B cell (primary cell): ENCODE measurements around the gene LBHD1. TPM values are rescaled to one million over a fixed set of nuclear protein-coding genes. Genes with fewer than 3 reads are reported as not detected.
"Not testable (repeated sequence)": the region's sequence is repeated elsewhere in the genome, so short reads cannot be mapped to it uniquely, and the experiment has no call there.

Experiments used
- ATAC-seq: fragments of 200-7000 bp; cut with Tn5 transposase; one replicate; pipeline ENCODE4 v1.10.0; 2021; ENCODE audit warnings: low read depth, mild to moderate bottlenecking, moderate number of reproducible peaks, moderate library complexity
- CTCF ChIA-PET: fragments of 350-600 bp; sonication (Branson Sonifier 250); formaldehyde crosslinking; loops from one replicate; lab custom pipeline; 2021; ENCODE audit warnings: antibody characterized with exemption, inconsistent platforms; lab: Charles Lee
- POLR2A ChIA-PET: fragments of 350-600 bp; sonication (Branson Sonifier 250); formaldehyde crosslinking; loops from one replicate; lab custom pipeline; 2021; ENCODE audit warnings: antibody characterized with exemption; lab: Charles Lee
- DNase-seq: peaks from one replicate; pipeline ENCODE4 v3.0.0; 2013
- H2AFZ ChIP-seq: 2 replicates; pipeline ENCODE4 v1.6.1; 2012; ENCODE audit warnings: mild to moderate bottlenecking, low read depth, low read length; ENCODE audit not compliant: insufficient read depth, poor library complexity, severe bottlenecking
- H3K27ac ChIP-seq, 2 donors: 1 replicate in 1 of 2; 2 replicates in 1 of 2; pipeline ENCODE4 v1.5.1; 2012 to 2013; ENCODE audit warnings: low read length in 2 of 2, mild to moderate bottlenecking in 2 of 2, moderate library complexity in 1 of 2
- H3K27me3 ChIP-seq, 4 experiments: fragments of 200-600 bp in 1 of 4; sonication (generic) in 1 of 4; replicated peaks in 1 of 4; 1 replicate in 2 of 4; 2 replicates in 2 of 4; pipeline versions ENCODE4 v1.6.1 to v1.7.0; 2013 to 2016; ENCODE audit warnings: low read length in 3 of 4, mild to moderate bottlenecking in 2 of 4, mixed read lengths in 1 of 4, moderate library complexity in 1 of 4; ENCODE audit not compliant: insufficient read depth in 4 of 4, control insufficient read depth in 3 of 4; ENCODE audit errors: control extremely low read depth in 1 of 4
- H3K36me3 ChIP-seq, 2 experiments: replicated peaks in 1 of 2; 1 replicate in 1 of 2; 2 replicates in 1 of 2; pipeline versions ENCODE4 v1.6.1 to v1.7.1; 2013; ENCODE audit warnings: low read length in 1 of 2; ENCODE audit not compliant: insufficient read depth in 2 of 2, control insufficient read depth in 1 of 2; ENCODE audit errors: control extremely low read depth in 1 of 2, extremely low read depth in 1 of 2
- H3K4me1 ChIP-seq, 2 donors: fragments of 200-600 bp in 1 of 2; sonication (generic) in 1 of 2; 1 replicate in 1 of 2; 2 replicates in 1 of 2; pipeline versions ENCODE4 v1.5.1 to v1.6.1; 2013 to 2017; ENCODE audit warnings: low read length in 2 of 2; ENCODE audit not compliant: control insufficient read depth in 2 of 2, insufficient read depth in 2 of 2
- H3K4me2 ChIP-seq: replicated peaks from 2 replicates; pipeline ENCODE3; 2012; ENCODE audit warnings: mild to moderate bottlenecking, low read depth, low read length; ENCODE audit not compliant: poor library complexity, severe bottlenecking
- H3K4me3 ChIP-seq, 5 experiments: fragments of 200-600 bp in 1 of 5; sonication (generic) in 1 of 5; 1 replicate in 3 of 5; 2 replicates in 2 of 5; pipeline versions ENCODE4 v1.5.1 to v1.7.0; 2011 to 2016; ENCODE audit warnings: low read length in 4 of 5, mild to moderate bottlenecking in 4 of 5, low read depth in 2 of 5, control low read depth in 1 of 5, moderate library complexity in 1 of 5; ENCODE audit not compliant: insufficient read depth in 1 of 5; ENCODE audit errors: control extremely low read depth in 1 of 5, extremely low read depth in 1 of 5
- H3K79me2 ChIP-seq: fragments of 200-600 bp; sonication (generic); one replicate; pipeline ENCODE4 v1.6.0; 2016; ENCODE audit warnings: low read length; ENCODE audit not compliant: control insufficient read depth, insufficient read depth
- H3K9ac ChIP-seq: fragments of 200-600 bp; sonication (generic); 2 replicates; pipeline ENCODE4 v1.6.1; 2017; ENCODE audit warnings: mild to moderate bottlenecking, low read length, moderate library complexity
- H3K9me3 ChIP-seq, 3 donors: one replicate each; pipeline versions ENCODE4 v1.6.1 to v1.7.1; 2013; ENCODE audit warnings: low read length in 2 of 3; ENCODE audit not compliant: control insufficient read depth in 2 of 3, insufficient read depth in 1 of 3; ENCODE audit errors: control extremely low read depth in 1 of 3
- H4K20me1 ChIP-seq: 2 replicates; pipeline ENCODE4 v1.6.0; 2012; ENCODE audit warnings: mild to moderate bottlenecking, low read length; ENCODE audit not compliant: insufficient read depth, control insufficient read depth, poor library complexity, severe bottlenecking
- H3K27ac Mint-ChIP-seq: one replicate; pipeline ENCODE4 v1.8.0; 2021; ENCODE audit warnings: mixed read lengths
- H3K27me3 Mint-ChIP-seq: one replicate; pipeline ENCODE4 v1.8.0; 2021; ENCODE audit warnings: mixed read lengths
- H3K4me1 Mint-ChIP-seq: one replicate; pipeline ENCODE4 v1.8.0; 2021; ENCODE audit warnings: mixed read lengths
- H3K4me3 Mint-ChIP-seq: one replicate; pipeline ENCODE4 v1.8.0; 2021; ENCODE audit warnings: mixed read lengths
- H3K9me3 Mint-ChIP-seq: one replicate; pipeline ENCODE4 v1.8.0; 2022; ENCODE audit warnings: mixed read lengths; ENCODE audit not compliant: insufficient read depth
- EZH2 ChIP-seq: IDR thresholded peaks from 2 replicates; pipeline ENCODE4 v1.6.1; 2012; ENCODE audit warnings: borderline replicate concordance, low read depth, mild to moderate bottlenecking, moderate library complexity, low read length; ENCODE audit not compliant: insufficient read depth, poor library complexity, severe bottlenecking
- WGBS: methylation state at CpG from one replicate; pipeline ENCODE4 v1.1.5; 2013; ENCODE audit warnings: missing lambda C conversion rate; ENCODE audit not compliant: insufficient coverage; 5-methylcytosine and 5-hydroxymethylcytosine counted together
- intact Hi-C: fragments of 100-400 bp; cut with micrococcal nuclease; formaldehyde crosslinking; loops from one replicate; pipeline ENCODE4 v1.10.0; 2022
- polyA plus RNA-seq: library from polyadenylated mRNA; depleted of rRNA; stranded (reverse); fragments of >200 nt; gene quantifications from 2 replicates; pipeline ENCODE4 v1.2.3, GENCODE V29; 2012
- total RNA-seq, 2 donors: library from RNA; stranded (reverse); fragments of 120-200 nt in 1 of 2; gene quantifications; 1 replicate in 1 of 2; 2 replicates in 1 of 2; pipeline versions ENCODE4 v1.2.3 to v1.2.4, GENCODE V29; 2013 to 2022
- TF ChIP-seq, protein P1 (sequence below): fragments of 200-600 bp; IDR thresholded peaks from one replicate; pipeline ENCODE4 v1.8.0; 2022; ENCODE audit warnings: antibody characterized with exemption, mild to moderate bottlenecking

Gene LBHD1
- total and polyA plus RNA-seq, 2 donors (not counting 1 experiment from before 2014, with no cell fraction given), result 19.3 to 33.3 TPM

DNA sequence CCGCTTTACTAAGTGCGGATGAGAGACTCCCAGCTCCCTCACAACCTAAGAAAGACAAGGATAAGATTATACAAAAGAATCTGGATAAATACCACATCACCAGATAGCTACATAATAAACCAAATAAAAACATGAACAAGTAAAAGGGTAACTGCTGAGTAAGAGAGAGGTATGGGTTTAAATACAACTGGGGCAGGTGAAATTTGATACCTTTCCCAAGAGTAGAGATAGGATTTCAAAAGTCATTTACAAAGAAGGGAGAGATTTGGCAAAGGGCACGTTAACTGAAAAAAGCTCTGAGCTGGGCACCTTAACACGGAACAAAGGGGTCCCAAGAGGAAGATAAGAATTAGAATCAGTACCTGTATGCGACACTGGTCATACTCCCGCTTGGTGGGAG is 5.1 kb upstream of the LBHD1 start:
- Mint-ChIP-seq H3K27me3 (no peaks in the 10 kb centered on the region), H3K9me3 (no peaks in the 10 kb centered on the region), H3K4me1 (peaks cover 41% of the 10 kb centered on the region), H3K4me3 (peak overlapping the region; percentile 88), H3K27ac (peak overlapping the region; percentile 57)
- peaks cover 1 to 27% of the 10 kb centered on the region in 2 experiments for H3K36me3 ChIP-seq
- peaks cover 21 to 33% of the 10 kb centered on the region in 2 donors for H3K4me1 ChIP-seq
- ATAC-seq (no peak), DNase-seq (no peak)
- H3K27ac ChIP-seq, result peak overlapping the region in 1 of 2 donors; percentile 99
- H4K20me1 ChIP-seq, result peaks cover 5% of the 10 kb centered on the region
- no peak overlapping the region for H2AFZ ChIP-seq
- no peak overlapping the region for H3K4me2 ChIP-seq
- intact Hi-C loops, result no loop called here
- ChIA-PET POLR2A (interaction anchor here (0.6 to 1.9 kb wide), 3 partner anchors 10 to 84 kb away, joined by 3 to 6 read pairs (median 3); partner anchors contain the start of genes C11orf98 and CSKMT), CTCF (interaction anchor here (0.5 to 1.6 kb wide), 4 partner anchors 24 to 1249 kb away, joined by 3 to 5 read pairs (median 4); partner anchors contain the start of gene INTS5)
- TF ChIP-seq, protein P1, sequence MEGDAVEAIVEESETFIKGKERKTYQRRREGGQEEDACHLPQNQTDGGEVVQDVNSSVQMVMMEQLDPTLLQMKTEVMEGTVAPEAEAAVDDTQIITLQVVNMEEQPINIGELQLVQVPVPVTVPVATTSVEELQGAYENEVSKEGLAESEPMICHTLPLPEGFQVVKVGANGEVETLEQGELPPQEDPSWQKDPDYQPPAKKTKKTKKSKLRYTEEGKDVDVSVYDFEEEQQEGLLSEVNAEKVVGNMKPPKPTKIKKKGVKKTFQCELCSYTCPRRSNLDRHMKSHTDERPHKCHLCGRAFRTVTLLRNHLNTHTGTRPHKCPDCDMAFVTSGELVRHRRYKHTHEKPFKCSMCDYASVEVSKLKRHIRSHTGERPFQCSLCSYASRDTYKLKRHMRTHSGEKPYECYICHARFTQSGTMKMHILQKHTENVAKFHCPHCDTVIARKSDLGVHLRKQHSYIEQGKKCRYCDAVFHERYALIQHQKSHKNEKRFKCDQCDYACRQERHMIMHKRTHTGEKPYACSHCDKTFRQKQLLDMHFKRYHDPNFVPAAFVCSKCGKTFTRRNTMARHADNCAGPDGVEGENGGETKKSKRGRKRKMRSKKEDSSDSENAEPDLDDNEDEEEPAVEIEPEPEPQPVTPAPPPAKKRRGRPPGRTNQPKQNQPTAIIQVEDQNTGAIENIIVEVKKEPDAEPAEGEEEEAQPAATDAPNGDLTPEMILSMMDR, result no peak
- no peak for TF ChIP-seq EZH2
- no peak overlapping the region for H3K9ac ChIP-seq
- 100% methylated on average over 4 of the region's 6 CpGs for WGBS
- no peak overlapping the region for H3K4me3 ChIP-seq
- peaks cover 53% of the 10 kb centered on the region for H3K79me2 ChIP-seq
- no peaks in the 10 kb centered on the region for H3K9me3 ChIP-seq
- no peaks in the 10 kb centered on the region for H3K27me3 ChIP-seq

DNA sequence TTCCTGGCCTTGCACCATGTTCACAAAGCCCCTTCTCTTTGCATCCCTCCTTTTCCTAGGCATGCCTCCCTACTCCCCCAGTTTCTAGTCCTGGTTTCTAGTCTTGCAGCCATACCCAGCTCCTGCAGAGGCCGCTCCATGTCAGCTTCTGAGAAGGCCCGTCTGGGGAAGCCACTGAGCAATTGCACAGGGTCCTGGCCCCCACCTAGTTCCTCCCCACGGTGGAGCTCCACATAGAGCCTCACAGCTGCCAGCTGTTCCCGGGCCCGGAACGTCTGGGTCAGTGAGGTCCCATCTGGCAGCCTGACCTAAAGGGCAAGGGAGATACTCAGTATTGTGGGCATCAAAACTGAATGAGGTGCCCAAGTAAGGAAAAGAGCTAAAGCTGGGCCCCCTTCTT is 4.6 kb upstream of the LBHD1 start:
- TF ChIP-seq, protein P1, result no peak
- no peak for TF ChIP-seq EZH2
- Histone ChIP-seq H3K4me1 (peaks cover 22 to 35% of the 10 kb centered on the region in 2 donors), H3K27me3 (no peaks in the 10 kb centered on the region), H3K9ac (no peak overlapping the region), H3K79me2 (peaks cover 58% of the 10 kb centered on the region), H2AFZ (no peak overlapping the region), H3K27ac (peak overlapping the region in 1 of 2 donors; percentile 99), H3K9me3 (no peaks in the 10 kb centered on the region), H4K20me1 (peaks cover 5% of the 10 kb centered on the region), H3K4me2 (no peak overlapping the region), H3K36me3 (peaks cover 1 to 27% of the 10 kb centered on the region in 2 experiments), H3K4me3 (no peak overlapping the region)
- ChIA-PET CTCF (interaction anchor here (0.5 to 1.8 kb wide), 5 partner anchors 18 to 1249 kb away, joined by 3 to 5 read pairs (median 4); partner anchors contain the start of gene INTS5), POLR2A (interaction anchor here (0.6 to 1.9 kb wide), 4 partner anchors 10 to 85 kb away, joined by 3 to 6 read pairs (median 3); partner anchors contain the start of genes C11orf98, CSKMT and TUT1)
- H3K27me3 Mint-ChIP-seq, result no peaks in the 10 kb centered on the region
- H3K4me1 Mint-ChIP-seq, result peaks cover 44% of the 10 kb centered on the region
- H3K4me3 Mint-ChIP-seq, result peak overlapping the region; percentile 88
- H3K9me3 Mint-ChIP-seq, result no peaks in the 10 kb centered on the region
- intact Hi-C loops, result no loop called here
- no peak for DNase-seq
- no peak overlapping the region for H3K27ac Mint-ChIP-seq
- no peak for ATAC-seq
- 89% methylated on average over 3 of the region's 6 CpGs for WGBS

DNA sequence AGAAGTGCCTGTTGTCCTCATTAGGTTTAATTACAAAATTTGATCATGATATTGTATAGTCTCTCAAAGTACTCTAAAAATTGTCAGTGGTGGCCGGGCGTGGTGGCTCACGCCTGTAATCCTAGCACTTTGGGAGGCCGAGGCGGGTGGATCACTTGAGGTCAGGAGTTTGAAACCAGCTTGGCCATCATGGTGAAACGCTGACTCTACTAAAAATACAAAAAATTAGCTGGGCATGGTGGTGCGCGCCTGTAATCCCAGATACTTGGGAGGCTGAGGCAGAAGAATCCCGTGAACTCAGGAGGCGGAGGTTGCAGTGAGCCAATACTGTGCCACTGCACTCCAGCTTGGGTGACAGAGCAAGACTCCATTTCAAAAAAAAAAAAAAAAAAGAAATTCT is 3.3 kb upstream of the LBHD1 start:
- H3K4me2 ChIP-seq, H3K4me3 ChIP-seq, H3K4me3 Mint-ChIP-seq, H3K27ac ChIP-seq, H3K9me3 Mint-ChIP-seq, H2AFZ ChIP-seq, ATAC-seq, H3K9ac ChIP-seq, DNase-seq, H4K20me1 ChIP-seq, H3K27me3 ChIP-seq, H3K9me3 ChIP-seq, H3K27ac Mint-ChIP-seq, intact Hi-C loops, H3K27me3 Mint-ChIP-seq: not testable (repeated sequence)
- 100% methylated on average over 8 of the region's 10 CpGs for WGBS
- ChIA-PET CTCF (interaction anchor here (0.6 to 1.8 kb wide), 2 partner anchors 19 to 185 kb away, joined by 3 to 5 read pairs; no protein-coding TSS in a partner anchor), POLR2A (interaction anchor here (0.6 to 2.6 kb wide), 3 partner anchors 22 to 90 kb away, joined by 3 to 13 read pairs (median 4); partner anchors contain the start of genes INTS5 and TUT1)
- H3K4me1 Mint-ChIP-seq, result peaks cover 50% of the 10 kb centered on the region
- H3K4me1 ChIP-seq, result peaks cover 26 to 41% of the 10 kb centered on the region in 2 donors
- H3K79me2 ChIP-seq, result peaks cover 71% of the 10 kb centered on the region
- peaks cover 1 to 27% of the 10 kb centered on the region in 2 experiments for H3K36me3 ChIP-seq
